ENCODE measurements around the gene PEX19.

DNA sequence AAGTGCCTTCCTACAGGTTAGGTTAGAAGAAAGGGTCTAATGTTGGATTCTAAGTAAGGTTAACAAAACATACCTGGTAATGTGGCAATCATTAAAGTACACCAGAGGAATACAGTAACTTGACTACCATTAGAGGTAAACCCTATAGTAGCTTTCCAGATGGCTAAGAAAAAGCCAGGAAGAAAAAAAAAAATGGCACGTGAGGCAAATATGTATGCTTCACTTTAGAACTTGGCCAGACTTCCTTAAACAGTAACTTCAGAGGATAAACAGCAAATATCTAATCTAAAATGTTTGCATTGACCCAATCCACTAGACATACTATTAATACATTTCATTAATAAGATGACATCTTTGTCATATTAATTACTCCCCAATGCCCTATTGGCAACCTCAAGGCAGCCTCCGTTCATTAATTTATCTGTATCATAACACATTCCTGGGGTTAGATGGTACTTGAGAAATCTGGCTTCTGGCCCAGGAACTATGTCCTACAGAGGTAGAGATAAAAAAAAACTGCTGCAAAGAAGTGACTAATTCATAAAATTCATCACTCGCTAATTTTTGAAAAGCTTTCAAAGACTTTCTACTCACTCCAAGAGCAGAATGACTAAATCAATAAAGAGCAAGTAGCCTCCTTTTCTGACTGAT, 28.4 kb downstream of the PEX19 start:
- TF ChIP-seq, protein P1, sequence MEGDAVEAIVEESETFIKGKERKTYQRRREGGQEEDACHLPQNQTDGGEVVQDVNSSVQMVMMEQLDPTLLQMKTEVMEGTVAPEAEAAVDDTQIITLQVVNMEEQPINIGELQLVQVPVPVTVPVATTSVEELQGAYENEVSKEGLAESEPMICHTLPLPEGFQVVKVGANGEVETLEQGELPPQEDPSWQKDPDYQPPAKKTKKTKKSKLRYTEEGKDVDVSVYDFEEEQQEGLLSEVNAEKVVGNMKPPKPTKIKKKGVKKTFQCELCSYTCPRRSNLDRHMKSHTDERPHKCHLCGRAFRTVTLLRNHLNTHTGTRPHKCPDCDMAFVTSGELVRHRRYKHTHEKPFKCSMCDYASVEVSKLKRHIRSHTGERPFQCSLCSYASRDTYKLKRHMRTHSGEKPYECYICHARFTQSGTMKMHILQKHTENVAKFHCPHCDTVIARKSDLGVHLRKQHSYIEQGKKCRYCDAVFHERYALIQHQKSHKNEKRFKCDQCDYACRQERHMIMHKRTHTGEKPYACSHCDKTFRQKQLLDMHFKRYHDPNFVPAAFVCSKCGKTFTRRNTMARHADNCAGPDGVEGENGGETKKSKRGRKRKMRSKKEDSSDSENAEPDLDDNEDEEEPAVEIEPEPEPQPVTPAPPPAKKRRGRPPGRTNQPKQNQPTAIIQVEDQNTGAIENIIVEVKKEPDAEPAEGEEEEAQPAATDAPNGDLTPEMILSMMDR (IDR thresholded peaks at IDR 0.05): no peak
- no peak for TF ChIP-seq POLR2A (IDR thresholded peaks at IDR 0.05)
